Nephron (organoid): ENCODE data around the gene PRR7.

Experiments used
- H3K27ac Mint-ChIP-seq, 3 experiments: 2 replicates each; pipeline ENCODE4 v1.8.0; 2020; ENCODE audit warnings: mixed read lengths in 3 of 3, mild to moderate bottlenecking in 2 of 3, moderate library complexity in 1 of 3
- H3K27me3 Mint-ChIP-seq: 2 replicates; pipeline ENCODE4 v1.8.0; 2021; ENCODE audit warnings: low read depth, mild to moderate bottlenecking, moderate library complexity, mixed read lengths
- H3K36me3 Mint-ChIP-seq: 2 replicates; pipeline ENCODE4 v1.8.0; 2020; ENCODE audit warnings: low read depth, mixed read lengths
- H3K4me1 Mint-ChIP-seq: 2 replicates; pipeline ENCODE4 v1.8.0; 2020; ENCODE audit warnings: mixed read lengths
- H3K4me3 Mint-ChIP-seq, 3 experiments: 2 replicates each; pipeline ENCODE4 v1.8.0; 2020; ENCODE audit warnings: mild to moderate bottlenecking in 3 of 3, mixed read lengths in 3 of 3, moderate library complexity in 2 of 3
- H3K9me3 Mint-ChIP-seq: 2 replicates; pipeline ENCODE4 v1.8.0; 2020; ENCODE audit warnings: mixed read lengths
- CTCF ChIP-seq, 3 experiments: fragments of 200-600 bp; sonication (generic); IDR thresholded peaks; one replicate each; pipeline ENCODE4 v1.5.0; 2021; ENCODE audit warnings: antibody characterized with exemption in 3 of 3; ENCODE audit not compliant: unreplicated experiment in 3 of 3

Gene PRR7

GRCh38 chr5:177448244-177448950, 1.8 kb downstream of the PRR7 start:
- peaks cover 25% of the 10 kb centered on the region for H3K27me3 Mint-ChIP-seq
- peaks cover 33% of the 10 kb centered on the region for H3K4me1 Mint-ChIP-seq
- no peaks in the 10 kb centered on the region for H3K36me3 Mint-ChIP-seq
- TF ChIP-seq CTCF (IDR thresholded peaks at IDR 0.05; ENCODE audit: unreplicated experiment in 3 of 3), result no peak
- H3K27ac Mint-ChIP-seq, result peak overlapping the region in 2 of 3 experiments; percentile 8 to 50
- peak overlapping the region; percentile 74 to 81 (median 77) for H3K4me3 Mint-ChIP-seq
- H3K9me3 Mint-ChIP-seq, result no peaks in the 10 kb centered on the region

GRCh38 chr5:177449140-177450061, 2.8 kb downstream of the PRR7 start:
- no peak overlapping the region for H3K27ac Mint-ChIP-seq
- TF ChIP-seq CTCF (IDR thresholded peaks at IDR 0.05; ENCODE audit: unreplicated experiment in 3 of 3), result no peak
- H3K36me3 Mint-ChIP-seq, result no peaks in the 10 kb centered on the region
- H3K9me3 Mint-ChIP-seq, result no peaks in the 10 kb centered on the region
- H3K4me1 Mint-ChIP-seq, result peaks cover 33% of the 10 kb centered on the region
- peak overlapping the region in 1 of 3 experiments; percentile 81 for H3K4me3 Mint-ChIP-seq
- H3K27me3 Mint-ChIP-seq, result peaks cover 25% of the 10 kb centered on the region

- H3K36me3 Mint-ChIP-seq, result no peaks in the 10 kb centered on the region
- TF ChIP-seq CTCF (IDR thresholded peaks at IDR 0.05; ENCODE audit: unreplicated experiment in 3 of 3), result no peak
- peak overlapping the region in 2 of 3 experiments; percentile 16 to 65 for H3K27ac Mint-ChIP-seq
- peaks cover 14% of the 10 kb centered on the region for H3K27me3 Mint-ChIP-seq
- peaks cover 19% of the 10 kb centered on the region for H3K4me1 Mint-ChIP-seq
- no peaks in the 10 kb centered on the region for H3K9me3 Mint-ChIP-seq
- H3K4me3 Mint-ChIP-seq, result peak overlapping the region; percentile 21 to 61 (median 42)
These were observed 4.2 kb downstream of the PRR7 start for GRCh38 chr5:177450667-177451424.

GRCh38 chr5:177452688-177453638, 6.3 kb downstream of the PRR7 start:
- TF ChIP-seq CTCF (IDR thresholded peaks at IDR 0.05; ENCODE audit: unreplicated experiment in 3 of 3), result no peak
- Mint-ChIP-seq H3K27me3 (peaks cover 11% of the 10 kb centered on the region), H3K4me3 (peak overlapping the region; percentile 84 to 92 (median 90)), H3K9me3 (no peaks in the 10 kb centered on the region), H3K36me3 (peaks cover 12% of the 10 kb centered on the region), H3K4me1 (peaks cover 32% of the 10 kb centered on the region), H3K27ac (no peak overlapping the region)

- H3K4me3 Mint-ChIP-seq, result peak overlapping the region; percentile 84 to 92 (median 90)
- H3K27me3 Mint-ChIP-seq, result peaks cover 5% of the 10 kb centered on the region
- H3K36me3 Mint-ChIP-seq, result peaks cover 12% of the 10 kb centered on the region
- no peak for TF ChIP-seq CTCF (IDR thresholded peaks at IDR 0.05; ENCODE audit: unreplicated experiment in 3 of 3)
- H3K9me3 Mint-ChIP-seq, result no peaks in the 10 kb centered on the region
- peaks cover 24% of the 10 kb centered on the region for H3K4me1 Mint-ChIP-seq
- peak overlapping the region; percentile 58 to 77 (median 75) for H3K27ac Mint-ChIP-seq
These were observed 7.3 kb downstream of the PRR7 start for GRCh38 chr5:177453852-177454396.
